OCI-M1 (cell line): ENCODE data around the gene SEC14L2.
A peak's percentile ranks its signal among the peaks of the same experiment; 100 is the strongest.

Source experiments
- DNase-seq: peaks from one replicate; lab custom pipeline; 2025; lab: John Stamatoyannopoulos, UW

Gene SEC14L2

DNA sequence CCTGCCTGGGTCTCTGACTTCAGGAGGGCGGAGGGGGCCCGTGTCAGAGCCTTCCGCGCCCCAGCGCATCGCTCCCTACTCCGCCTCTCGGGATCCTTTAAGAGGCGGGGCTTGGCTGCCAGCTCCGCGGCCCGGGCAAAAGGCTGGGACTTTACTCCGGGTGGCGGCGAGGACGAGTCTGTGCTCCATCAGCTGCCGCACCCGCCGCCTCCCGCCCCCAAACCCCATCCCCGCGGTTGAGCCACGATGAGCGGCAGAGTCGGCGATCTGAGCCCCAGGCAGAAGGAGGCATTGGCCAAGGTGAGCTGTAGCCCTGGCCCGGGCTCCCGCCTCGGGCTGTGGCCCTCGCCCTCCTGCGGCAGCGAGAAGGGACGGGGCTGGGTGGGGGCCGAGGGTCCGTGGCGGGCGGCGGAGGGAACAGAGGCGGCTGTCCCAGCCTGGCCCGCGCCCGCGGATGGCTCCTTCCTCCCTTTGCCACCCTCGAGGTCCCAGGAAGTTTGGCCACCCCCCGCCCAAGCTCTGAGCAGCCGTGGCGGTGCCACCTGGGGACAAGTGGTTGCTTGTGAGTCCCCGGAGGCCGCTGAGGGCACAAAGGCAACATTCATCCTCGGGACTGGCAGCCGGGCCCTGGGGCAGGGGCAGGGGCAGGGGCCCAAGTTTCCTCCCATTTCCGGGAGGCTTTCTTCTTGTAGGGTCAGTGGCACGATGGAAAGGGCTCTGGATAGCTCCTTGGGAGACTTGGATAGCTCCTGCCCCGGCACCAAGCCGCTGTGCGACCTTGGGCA lies at the start of gene SEC14L2:
Gene SEC14L2 (plus strand): TSS at position 148 of the 785 bp plus-strand sequence. CDS start 99 bp downstream, at position 247.
- no peak for DNase-seq

DNA sequence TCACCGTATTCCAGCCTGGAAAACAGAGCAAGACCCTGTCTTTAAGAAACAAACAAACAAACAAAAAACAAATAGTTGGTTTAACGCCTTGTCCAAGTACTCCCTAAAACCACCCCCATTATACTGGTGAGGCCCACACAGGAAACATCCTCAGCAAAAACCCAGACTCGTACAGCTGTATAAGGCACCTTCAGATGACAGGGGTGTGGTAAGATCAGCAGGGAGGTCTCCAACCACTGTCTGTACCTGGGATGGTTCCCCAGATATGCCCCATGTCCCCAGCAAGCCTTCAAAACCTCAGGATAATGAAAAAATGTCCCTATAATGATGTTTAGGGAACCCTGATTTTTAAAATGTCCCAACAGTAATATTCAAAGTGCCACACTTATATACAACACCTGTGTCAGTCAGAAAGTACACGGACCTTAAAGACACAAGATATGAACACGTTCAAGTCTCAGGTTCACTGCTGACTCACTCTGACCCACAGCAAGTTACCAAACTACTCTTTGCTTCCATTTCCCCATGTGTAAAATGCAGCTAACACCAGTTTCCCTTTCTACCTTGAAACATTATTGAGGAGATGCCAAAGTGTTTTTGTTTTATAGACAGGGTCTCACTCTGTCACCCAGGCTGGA lies 49.4 kb upstream of the SEC14L2 start:
- no peak for DNase-seq

- DNase-seq: no peak
Observed at GRCh38 chr22:30348404-30348803, 48.4 kb upstream of the SEC14L2 start.

DNA sequence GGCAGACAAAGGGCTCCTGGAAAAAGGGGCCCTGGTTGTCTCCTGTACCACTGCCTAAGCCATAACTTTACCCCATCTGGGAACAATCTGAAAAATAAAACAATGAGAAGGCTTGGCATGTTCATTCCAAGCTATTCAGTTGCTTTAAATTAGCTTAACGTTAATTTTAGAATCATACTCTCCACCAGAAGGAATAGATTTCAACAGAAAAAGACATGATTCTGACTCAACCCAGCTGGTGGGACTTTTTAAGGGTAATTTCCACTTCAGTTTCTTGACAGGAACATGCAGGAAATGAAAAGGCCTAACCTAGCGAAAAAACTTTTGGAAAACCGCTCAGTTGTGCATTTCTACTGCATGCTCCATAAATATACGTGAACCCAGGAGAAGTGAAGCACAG lies 48.0 kb upstream of the SEC14L2 start:
- DNase-seq: no peak

- no peak for DNase-seq
Observed at GRCh38 chr22:30351226-30351625, 45.6 kb upstream of the SEC14L2 start.

- no peak for DNase-seq
Observed at GRCh38 chr22:30354644-30355043, 42.2 kb upstream of the SEC14L2 start.

GRCh38 chr22:30356449-30357235 lies 40.2 kb upstream of the SEC14L2 start, which contains the start of the genes CCDC157 and SF3A1:
Gene CCDC157 (plus strand): TSS chr22:30357007. CDS start chr22:30366001, 8,994 bp downstream.
Gene SF3A1 (minus strand): TSS chr22:30356894. CDS start chr22:30356792, 102 bp downstream.
- peak; percentile 91 for DNase-seq

DNA sequence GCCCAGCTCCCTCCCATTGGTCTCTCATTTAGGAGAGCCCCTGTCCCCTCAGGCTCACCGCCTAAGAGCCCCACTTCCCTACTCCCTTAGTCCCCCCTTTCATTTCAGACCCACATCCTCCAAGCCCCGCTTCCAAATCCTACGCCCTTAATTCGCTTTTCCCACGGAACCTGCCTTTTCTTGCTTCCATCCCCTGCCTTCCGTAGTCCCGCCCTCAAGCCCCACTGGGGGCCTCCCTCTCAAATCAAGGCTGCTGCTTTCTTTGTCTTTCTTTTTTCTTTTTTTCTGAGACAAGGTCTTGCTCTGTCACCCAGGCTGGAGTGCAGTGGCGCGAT lies 39.6 kb upstream of the SEC14L2 start:
- DNase-seq: no peak

GRCh38 chr22:30357650-30358215 lies 39.1 kb upstream of the SEC14L2 start:
- DNase-seq: no peak

- no peak for DNase-seq
Observed at GRCh38 chr22:30358541-30358940, 38.3 kb upstream of the SEC14L2 start.

DNA sequence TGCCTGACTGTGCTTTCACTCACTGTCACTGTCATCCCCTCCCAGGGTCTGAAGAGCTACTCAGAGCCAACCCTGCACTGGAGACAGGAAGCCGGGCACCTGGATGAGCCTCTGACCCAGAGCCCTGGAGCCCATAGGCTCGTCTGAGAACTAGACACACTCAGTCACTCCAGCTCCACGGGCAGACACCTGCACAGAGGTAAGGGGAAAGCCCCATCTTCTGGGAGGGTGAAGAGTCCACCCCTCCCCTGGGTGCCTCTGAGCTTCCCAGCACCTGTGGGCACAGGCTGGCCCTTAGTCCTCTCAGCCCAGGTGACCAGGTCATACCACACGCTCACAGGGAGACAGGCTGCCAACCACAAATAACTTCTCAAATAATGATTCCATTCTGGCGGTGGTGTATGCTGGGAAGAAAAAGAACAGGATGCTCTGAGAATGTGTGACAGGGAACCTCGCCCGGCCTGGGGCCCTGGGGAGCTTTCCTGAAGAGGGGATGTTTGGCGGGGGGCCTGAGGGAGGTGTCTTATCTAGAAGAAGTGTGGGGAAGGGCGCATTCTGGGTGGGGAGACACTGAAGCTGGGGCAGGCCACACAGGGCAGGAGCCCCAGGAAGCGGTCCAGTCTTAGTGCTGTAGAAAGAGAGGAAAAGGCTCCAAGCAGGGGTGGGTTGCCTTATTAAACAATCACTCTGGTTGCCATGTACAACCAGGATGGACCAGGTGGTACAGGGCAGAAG lies 34.7 kb upstream of the SEC14L2 start:
- DNase-seq: no peak

DNA sequence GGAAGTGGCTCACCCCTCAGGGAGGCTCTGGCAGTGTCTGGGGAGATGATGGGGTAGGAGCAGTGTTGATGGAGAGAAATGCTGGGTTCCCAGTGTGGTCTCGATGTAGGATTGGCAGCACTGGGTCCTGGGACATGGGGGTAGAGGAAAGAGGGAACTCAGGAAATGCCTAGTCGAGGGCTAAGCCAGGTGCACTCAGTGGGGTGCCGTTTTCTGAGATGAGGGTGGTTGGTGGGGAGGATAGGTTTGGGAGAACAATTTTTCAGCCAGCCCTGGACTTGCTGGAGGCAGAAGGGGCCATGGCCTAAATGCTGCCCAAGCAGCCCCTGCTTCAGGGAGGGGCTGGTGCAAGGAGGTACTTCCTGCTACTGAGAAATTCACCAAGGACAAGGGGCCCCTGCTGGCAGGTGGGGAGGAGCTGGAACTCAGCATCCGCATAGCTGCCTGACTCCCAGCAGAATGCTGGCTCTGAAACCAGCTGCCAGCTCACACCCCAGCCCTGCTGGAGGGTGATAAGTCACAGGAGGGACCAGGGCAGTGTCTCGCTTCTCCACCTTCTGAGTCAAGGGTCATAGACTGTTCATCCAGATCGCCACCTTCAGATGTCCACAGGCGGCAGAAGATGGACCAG lies 34.1 kb upstream of the SEC14L2 start:
- DNase-seq: no peak

GRCh38 chr22:30365891-30366290 lies 30.9 kb upstream of the SEC14L2 start:
- no peak for DNase-seq

- no peak for DNase-seq
Observed at GRCh38 chr22:30368420-30368819, 28.4 kb upstream of the SEC14L2 start.

DNA sequence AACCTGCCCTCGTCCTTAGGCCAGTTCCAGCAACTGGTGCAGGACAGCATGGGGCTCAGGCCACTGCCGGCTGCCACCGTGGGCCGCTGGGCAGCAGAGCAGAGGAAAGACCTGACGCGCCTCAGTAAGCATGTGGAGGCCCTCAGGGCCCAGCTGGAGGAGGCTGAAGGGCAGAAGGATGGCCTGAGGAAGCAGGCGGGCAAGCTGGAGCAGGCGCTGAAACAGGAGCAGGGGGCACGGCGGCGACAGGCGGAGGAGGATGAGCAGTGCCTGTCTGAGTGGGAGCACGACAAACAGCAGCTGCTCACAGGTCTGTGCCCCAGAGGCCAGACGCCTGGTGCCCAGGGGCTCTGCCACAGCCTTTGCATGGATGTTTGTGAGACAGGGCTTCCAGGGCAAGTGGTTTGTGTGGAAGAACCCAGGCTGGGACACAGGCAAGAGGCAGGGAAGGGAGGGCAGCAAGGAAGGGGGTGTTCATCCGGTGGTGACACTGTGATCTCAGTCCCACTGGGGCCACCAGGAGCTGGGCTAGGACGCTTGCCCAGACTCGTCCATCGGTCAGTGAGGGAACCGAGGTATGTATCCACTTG lies 26.1 kb upstream of the SEC14L2 start:
- no peak for DNase-seq

DNA sequence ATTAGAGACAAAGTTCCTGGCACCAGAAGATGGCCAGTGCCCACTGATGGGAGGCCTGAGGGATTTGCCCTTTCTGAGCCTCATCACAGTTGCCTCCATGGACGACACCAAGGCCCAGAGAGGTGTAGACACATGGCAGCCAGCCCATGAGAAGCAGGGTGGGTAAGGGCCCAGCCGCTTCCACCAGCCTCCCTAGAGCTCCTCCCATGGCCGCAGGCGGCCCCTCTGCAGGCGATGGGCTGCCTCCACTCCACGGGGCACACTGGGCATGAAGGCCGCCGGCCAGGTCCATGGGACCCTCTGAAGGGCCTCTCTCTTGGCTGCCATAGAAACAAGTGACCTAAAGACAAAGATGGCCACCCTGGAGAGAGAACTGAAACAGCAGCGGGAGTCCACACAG lies 25.5 kb upstream of the SEC14L2 start:
- no peak for DNase-seq

GRCh38 chr22:30371981-30372380 lies 24.8 kb upstream of the SEC14L2 start:
- no peak for DNase-seq

DNA sequence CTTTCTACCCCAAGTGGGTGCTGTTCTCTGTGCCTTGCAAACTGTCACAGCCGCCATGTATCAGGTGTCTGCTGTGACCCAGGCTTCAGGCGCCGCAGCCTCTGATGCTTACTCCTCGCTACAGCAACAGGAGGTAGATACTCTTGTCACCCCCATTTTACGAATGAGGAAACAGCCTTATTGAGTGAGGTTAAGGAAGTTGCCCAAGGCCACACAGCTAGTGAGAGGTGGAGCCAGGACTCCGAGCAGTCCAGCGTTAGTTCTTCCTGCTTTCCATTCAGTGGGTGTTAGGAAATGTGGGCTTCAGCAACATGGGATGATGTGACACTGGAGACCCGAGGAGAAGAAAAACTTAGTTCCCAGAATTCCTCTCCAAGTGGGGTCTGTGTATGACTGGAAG lies 23.9 kb upstream of the SEC14L2 start:
- no peak for DNase-seq

DNA sequence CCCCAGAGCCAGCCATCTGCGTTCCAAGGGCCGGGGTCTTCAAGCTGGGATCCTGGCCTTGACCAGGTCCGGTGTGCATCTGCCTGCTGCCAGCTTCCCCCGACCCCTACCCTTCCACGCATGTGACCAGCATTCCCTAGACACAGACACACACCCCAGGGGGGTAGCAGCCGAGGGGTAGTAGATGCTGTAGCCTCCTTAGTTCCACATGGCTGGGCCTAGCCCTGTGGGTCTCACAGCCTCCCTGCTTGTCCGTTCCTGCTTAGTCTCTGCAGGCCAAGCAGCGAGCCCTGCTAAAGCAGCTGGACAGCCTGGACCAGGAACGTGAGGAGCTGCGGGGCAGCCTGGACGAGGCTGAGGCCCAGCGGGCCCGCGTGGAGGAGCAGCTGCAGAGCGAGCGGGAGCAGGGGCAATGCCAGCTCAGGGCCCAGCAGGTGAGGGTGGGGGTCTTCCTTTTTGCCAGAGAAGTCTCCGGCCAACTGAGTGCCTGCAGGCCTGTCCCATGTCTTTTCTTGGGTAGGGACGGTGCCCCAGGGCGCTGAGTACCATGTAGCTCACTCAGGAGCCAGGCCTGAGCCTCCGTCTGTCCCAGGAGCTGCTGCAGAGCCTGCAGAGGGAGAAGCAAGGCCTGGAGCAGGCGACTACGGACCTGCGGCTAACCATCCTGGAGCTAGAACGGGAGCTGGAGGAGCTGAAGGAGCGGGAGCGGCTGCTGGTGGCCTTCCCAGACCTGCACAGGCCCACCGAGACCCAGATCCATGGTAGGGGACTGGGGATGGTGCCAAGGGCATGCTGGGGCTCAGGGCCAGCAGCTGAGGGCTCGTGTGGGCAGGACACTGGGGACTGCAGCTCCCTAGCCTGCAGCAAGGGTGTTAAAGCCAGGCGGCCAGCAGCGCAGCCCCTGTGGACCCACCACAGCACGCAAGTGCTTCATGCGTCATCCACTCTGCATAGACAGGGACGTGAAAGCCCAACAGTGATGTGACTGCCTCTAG lies 23.2 kb upstream of the SEC14L2 start:
- DNase-seq: no peak
